Heart left ventricle (tissue), 16 donors: ENCODE measurements around the gene LRRC14B. TPM values are rescaled to one million over a fixed set of nuclear protein-coding genes. Genes with fewer than 3 reads are reported as not detected.

Experiments used
- ATAC-seq, 4 donors: fragments of 200-7000 bp; cut with Tn5 transposase; one replicate each; pipeline ENCODE4 v1.9.1; 2020 to 2022; ENCODE audit warnings: moderate library complexity in 4 of 4, mild to moderate bottlenecking in 3 of 4, moderate number of reproducible peaks in 1 of 4
- DNase-seq, 5 donors: peaks; one replicate each; pipeline ENCODE4 v3.0.0-alpha.2; 2020
- H3K27ac ChIP-seq, 12 donors: fragments of 200-600 bp; sonication (generic) in 4 of 12; one replicate each; pipeline versions ENCODE4 v1.5.0 to v1.8.0; 2016 to 2022; ENCODE audit warnings: mild to moderate bottlenecking in 2 of 12
- H3K27me3 ChIP-seq, 9 donors: fragments of 200-600 bp; sonication (generic) in 2 of 9; one replicate each; pipeline versions ENCODE4 v1.5.1 to v1.8.0; 2016 to 2022; ENCODE audit warnings: mild to moderate bottlenecking in 3 of 9
- H3K36me3 ChIP-seq, 9 donors: fragments of 200-600 bp; sonication (generic) in 2 of 9; one replicate each; pipeline versions ENCODE4 v1.5.0 to v1.8.0; 2018 to 2022; ENCODE audit warnings: mild to moderate bottlenecking in 2 of 9
- H3K4me1 ChIP-seq, 12 donors: fragments of 200-600 bp; sonication (generic) in 4 of 12; one replicate each; pipeline versions ENCODE4 v1.5.0 to v1.8.0; 2016 to 2022; ENCODE audit warnings: mild to moderate bottlenecking in 3 of 12
- H3K4me3 ChIP-seq, 12 donors: fragments of 200-600 bp; sonication (generic) in 4 of 12; one replicate each; pipeline versions ENCODE4 v1.5.0 to v1.8.0; 2017 to 2022; ENCODE audit warnings: mild to moderate bottlenecking in 9 of 12, moderate library complexity in 4 of 12
- H3K9me3 ChIP-seq, 12 donors: fragments of 200-600 bp; sonication (generic) in 4 of 12; one replicate each; pipeline versions ENCODE4 v1.5.0 to v1.8.0; 2016 to 2022; ENCODE audit warnings: mild to moderate bottlenecking in 1 of 12
- CTCF ChIP-seq, 12 donors: fragments of 200-600 bp; sonication (generic) in 4 of 12; IDR thresholded peaks; one replicate each; pipeline versions ENCODE4 v1.5.0 to v1.8.0; 2018 to 2022; ENCODE audit warnings: antibody characterized with exemption in 12 of 12, mild to moderate bottlenecking in 5 of 12
- POLR2A ChIP-seq, 2 donors: fragments of 450-650 bp; IDR thresholded peaks; one replicate each; pipeline ENCODE4 v1.6.1; 2017; ENCODE audit warnings: antibody characterized with exemption in 2 of 2, mild to moderate bottlenecking in 2 of 2, moderate library complexity in 2 of 2
- WGBS, 4 donors: extraction: QIAGEN DNeasy Blood & Tissue Kit in 2 of 4; methylation state at CpG; one replicate each; pipeline versions ENCODE4 v1.1.5 to v1.1.7; 2013 to 2018; 5-methylcytosine and 5-hydroxymethylcytosine counted together
- intact Hi-C, 10 donors: fragments of 100-400 bp; cut with DNase I; formaldehyde crosslinking; loops; one replicate each; pipeline versions ENCODE4 v1.11.1 to v1.14.2; 2022
- polyA plus RNA-seq, 2 donors: library from polyadenylated mRNA; stranded (reverse); fragments of 200-250 nt; gene quantifications; one replicate each; pipeline ENCODE4 v1.2.3, GENCODE V29; 2013
- total RNA-seq, 9 donors: library from RNA; depleted of rRNA in 2 of 9; stranded (reverse); fragments of >200 nt in 2 of 9; fragmentation: NEBNext Ultra II Directional in 3 of 9; extraction: Animal tissue kit (Norgen Biotek cat#: 25700) in 3 of 9; gene quantifications; one replicate each; pipeline versions ENCODE4 v1.1.0 to v1.2.4, GENCODE V29; 2016 to 2023
- donor health status: ischemic (EF 13 %, LVEDD 7.1; RV severe dilation, severe dysfunction).
- donor health status: healthy with polysubstance abuse.
- donor health status: DM: no; HTN: yes; CAD: no.
- donor health status: DM: no; HTN: no; CAD: no.
- donor health status: ischemic (EF 25% LVEDD 6.9; RV normal size, moderate dysfunction).
- donor health status: ischemic (EF 25% LVEDD 5.7; RV mildly dilated, moderate dysfunction).
- donor health status: healthy.
- donor health status: DM: yes; HTN: yes; CAD: no.
- donor health status: ischemic (EF 35%, LVEDD 5.7; RV mildly dilated, moderate dysfunction).
- donor health status: nonischemic (EF 11% LVEDD 7.7; RV severe dilation, severe dysfunction).
- donor health status: DM: yes; HTN: yes; CAD: no.
- donor health status: PGD.
- donor health status: ischemic (EF 29% LVEDD 5.4; RV normal size, mild dysfunction).
- donor health status: nonischemic (EF 23%, LVEDD 6.1; RV moderate dilation, normal function).

LRRC14B gene
- total and polyA plus RNA-seq, 11 donors, result 6.1 to 133 (median 40.3) TPM

- Histone ChIP-seq H3K27ac (no peak overlapping the region), H3K36me3 (no peaks in the 10 kb centered on the region), H3K4me1 (peaks cover 0 to 43% (median 18%) of the 10 kb centered on the region in 12 donors), H3K9me3 (no peaks in the 10 kb centered on the region), H3K4me3 (no peak overlapping the region), H3K27me3 (peaks cover 0 to 10% (median 0%) of the 10 kb centered on the region in 9 donors)
- intact Hi-C loops, result no loop called here
- DNase-seq (peak in 2 of 5 donors; percentile 15 to 20), ATAC-seq (no peak)
- TF ChIP-seq POLR2A (IDR thresholded peaks at IDR 0.05) (no peak), CTCF (IDR thresholded peaks at IDR 0.05) (no peak)
- 83 to 89% (median 86%) methylated on average over 11 to 13 of the region's 13 CpGs for WGBS, 4 donors
Observed at GRCh38 chr5:187042-187431, 4.3 kb upstream of the LRRC14B start.

GRCh38 chr5:187617-188451, 3.5 kb upstream of the LRRC14B start:
- H3K9me3 ChIP-seq, result no peaks in the 10 kb centered on the region
- 58 to 74% (median 63%) methylated on average over 13 to 21 of the region's 21 CpGs for WGBS, 4 donors
- intact Hi-C loops, result loop anchor here in 1 of 10 donors (2.0 kb wide), 1 partner anchor 31 kb away; the partner anchor contains the start of genes CCDC127 and SDHA
- ATAC-seq, result no peak
- peak overlapping the region in 7 of 12 donors; percentile 0 to 39 (median 19) for H3K4me3 ChIP-seq
- TF ChIP-seq POLR2A (IDR thresholded peaks at IDR 0.05) (no peak), CTCF (IDR thresholded peaks at IDR 0.05) (no peak)
- peak in 2 of 5 donors; percentile 23 to 32 for DNase-seq
- H3K36me3 ChIP-seq, result no peaks in the 10 kb centered on the region
- peaks cover 0 to 12% (median 0%) of the 10 kb centered on the region in 9 donors for H3K27me3 ChIP-seq
- peaks cover 0 to 45% (median 18%) of the 10 kb centered on the region in 12 donors for H3K4me1 ChIP-seq
- H3K27ac ChIP-seq, result peak overlapping the region in 3 of 12 donors; percentile 21 to 97 (median 96)

GRCh38 chr5:188488-189481, 2.5 kb upstream of the LRRC14B start:
- Histone ChIP-seq H3K4me1 (peaks cover 0 to 43% (median 18%) of the 10 kb centered on the region in 12 donors), H3K9me3 (no peaks in the 10 kb centered on the region), H3K27me3 (peaks cover 0 to 12% (median 0%) of the 10 kb centered on the region in 9 donors), H3K27ac (peak overlapping the region in 9 of 12 donors; percentile 85 to 97 (median 95)), H3K4me3 (peak overlapping the region in 7 of 12 donors; percentile 0 to 39 (median 19)), H3K36me3 (no peaks in the 10 kb centered on the region)
- DNase-seq (peak; percentile 83 to 91 (median 90)), ATAC-seq (peak; percentile 45 to 66 (median 60))
- no peak for TF ChIP-seq POLR2A (IDR thresholded peaks at IDR 0.05)
- peak; percentile 88 to 98 (median 94) for TF ChIP-seq CTCF (IDR thresholded peaks at IDR 0.05)
- intact Hi-C loops, result loop anchor here in 2 of 10 donors (1.0 to 2.0 kb wide), 2 partner anchors 30 to 33 kb away; partner anchors contain the start of genes CCDC127 (in 1 of the 2) and SDHA (in 1 of the 2)
- WGBS, 4 donors, result 30 to 39% (median 31%) methylated on average over 23 to 37 of the region's 37 CpGs
